A172 (cell line): ENCODE measurements around the gene USP19. TPM values are rescaled to one million over a fixed set of nuclear protein-coding genes. Genes with fewer than 3 reads are reported as not detected.

Experiments used
- DNase-seq: peaks from one replicate; pipeline ENCODE4 v3.0.0-alpha.2; 2015; ENCODE audit warnings: low spot score
- total RNA-seq: library from RNA; depleted of rRNA; stranded (reverse); fragments of >200 nt; shearing (Covaris generic); gene quantifications from 2 replicates; pipeline ENCODE4 v1.2.3, GENCODE V29; 2014; rRNA removed

The USP19 gene
- total RNA-seq = 48.3 and 54.2 TPM in 2 replicates

- peak; percentile 82 for DNase-seq
These were observed at the start of gene USP19 for GRCh38 chr3:49120438-49121131. Gene USP19 (minus strand): TSS chr3:49120823. CDS start chr3:49119145, 1,678 bp downstream.

- no peak for DNase-seq
These were observed 46.3 kb upstream of the USP19 start for GRCh38 chr3:49166752-49167556.

GRCh38 chr3:49165771-49166751, 45.4 kb upstream of the USP19 start, which contains the start of gene CCDC71:
Gene CCDC71 (minus strand): TSS chr3:49166331. CDS start chr3:49164208, 2,123 bp downstream.
- DNase-seq = peak; percentile 27

- DNase-seq = no peak
These were observed 44.5 kb upstream of the USP19 start for GRCh38 chr3:49164983-49165720.

GRCh38 chr3:49163609-49164008, 43.0 kb upstream of the USP19 start:
- no peak for DNase-seq

GRCh38 chr3:49162751-49163419, 42.3 kb upstream of the USP19 start:
- no peak for DNase-seq

GRCh38 chr3:49161808-49162530, 41.3 kb upstream of the USP19 start:
- no peak for DNase-seq

- no peak for DNase-seq
These were observed 40.6 kb upstream of the USP19 start for GRCh38 chr3:49161197-49161596.

GRCh38 chr3:49158792-49159191, 38.2 kb upstream of the USP19 start:
- DNase-seq = no peak

GRCh38 chr3:49158103-49158709, 37.6 kb upstream of the USP19 start:
- peak; percentile 26 for DNase-seq

- no peak for DNase-seq
These were observed 36.7 kb upstream of the USP19 start for GRCh38 chr3:49157289-49157688.

- DNase-seq = no peak
These were observed 32.8 kb upstream of the USP19 start for GRCh38 chr3:49153349-49153912.

GRCh38 chr3:49151610-49152009, 31.0 kb upstream of the USP19 start:
- DNase-seq = no peak

GRCh38 chr3:49148159-49148558, 27.5 kb upstream of the USP19 start:
- no peak for DNase-seq

GRCh38 chr3:49140080-49140479, 19.5 kb upstream of the USP19 start:
- no peak for DNase-seq

GRCh38 chr3:49135499-49135898, 14.9 kb upstream of the USP19 start:
- no peak for DNase-seq

- DNase-seq = peak; percentile 26
These were observed 14.0 kb upstream of the USP19 start for GRCh38 chr3:49134471-49135265.
